Measurements from ENCODE around the gene LYRM4.
A peak's percentile ranks its signal among the peaks of the same experiment; 100 is the strongest.

Gene LYRM4

GRCh38 chr6:5202941-5203340 is 57.8 kb downstream of the LYRM4 start:
- no peak for DNase-seq

GRCh38 chr6:5202206-5202605 is 58.5 kb downstream of the LYRM4 start:
- no peak for DNase-seq

GRCh38 chr6:5201271-5201670 is 59.5 kb downstream of the LYRM4 start:
- no peak for DNase-seq

- no peak for DNase-seq
Measured at GRCh38 chr6:5199702-5200101, 61.0 kb downstream of the LYRM4 start.

- no peak for DNase-seq
Measured at GRCh38 chr6:5199283-5199682, 61.5 kb downstream of the LYRM4 start.

GRCh38 chr6:5197084-5197483 is 63.7 kb downstream of the LYRM4 start:
- DNase-seq, result no peak

GRCh38 chr6:5192135-5192794 is 68.5 kb downstream of the LYRM4 start:
- no peak for DNase-seq

GRCh38 chr6:5191722-5192121 is 69.0 kb downstream of the LYRM4 start:
- DNase-seq, result no peak

- no peak for DNase-seq
Measured at GRCh38 chr6:5191222-5191621, 69.5 kb downstream of the LYRM4 start.

GRCh38 chr6:5190507-5190906 is 70.2 kb downstream of the LYRM4 start:
- DNase-seq, result no peak

GRCh38 chr6:5188646-5189045 is 72.1 kb downstream of the LYRM4 start:
- DNase-seq, result no peak

GRCh38 chr6:5184878-5185277 is 75.9 kb downstream of the LYRM4 start:
- DNase-seq, result no peak

GRCh38 chr6:5184218-5184617 is 76.5 kb downstream of the LYRM4 start:
- DNase-seq, result no peak

GRCh38 chr6:5181510-5182317 is 79.0 kb downstream of the LYRM4 start:
- no peak for DNase-seq

- no peak for DNase-seq
Measured at GRCh38 chr6:5180636-5181035, 80.1 kb downstream of the LYRM4 start.

- no peak for DNase-seq
Measured at GRCh38 chr6:5179917-5180316, 80.8 kb downstream of the LYRM4 start.

- DNase-seq, result no peak
Measured at GRCh38 chr6:5178806-5179205, 81.9 kb downstream of the LYRM4 start.

GRCh38 chr6:5175635-5176034 is 85.1 kb downstream of the LYRM4 start:
- DNase-seq, result no peak

- no peak for DNase-seq
Measured at GRCh38 chr6:5174756-5175549, 85.8 kb downstream of the LYRM4 start.

GRCh38 chr6:5174244-5174643 is 86.5 kb downstream of the LYRM4 start:
- no peak for DNase-seq

- no peak for DNase-seq
Measured at GRCh38 chr6:5173810-5174209, 86.9 kb downstream of the LYRM4 start.

GRCh38 chr6:5172897-5173474 is 87.8 kb downstream of the LYRM4 start:
- DNase-seq, result no peak

GRCh38 chr6:5172041-5172653 is 88.6 kb downstream of the LYRM4 start:
- peak in 1 of 2 experiments; percentile 12 for DNase-seq

All from NCI-H2081 (cell line).